HG02642 (cell line): ENCODE results near the gene THRB.

Source experiments
- ATAC-seq: cut with Tn5 transposase; IDR thresholded peaks from one replicate; pipeline ENCODE4 v1.9.1; 2021; ENCODE audit warnings: mild to moderate bottlenecking; ENCODE audit not compliant: unreplicated experiment, poor library complexity

THRB gene

GRCh38 chr3:24360957-24361356, 133.7 kb downstream of the THRB start:
- no peak for ATAC-seq

- ATAC-seq = no peak
Measured at GRCh38 chr3:24359645-24360462, 134.8 kb downstream of the THRB start.

GRCh38 chr3:24359102-24359501, 135.5 kb downstream of the THRB start:
- ATAC-seq = no peak

GRCh38 chr3:24357635-24358034, 137.0 kb downstream of the THRB start:
- no peak for ATAC-seq

- ATAC-seq = no peak
Measured at GRCh38 chr3:24355806-24356205, 138.8 kb downstream of the THRB start.

- no peak for ATAC-seq
Measured at GRCh38 chr3:24354230-24354629, 140.4 kb downstream of the THRB start.

GRCh38 chr3:24352893-24353553, 141.6 kb downstream of the THRB start:
- ATAC-seq = no peak

- no peak for ATAC-seq
Measured at GRCh38 chr3:24351779-24352469, 142.7 kb downstream of the THRB start.

- ATAC-seq = no peak
Measured at GRCh38 chr3:24349367-24350019, 145.2 kb downstream of the THRB start.

GRCh38 chr3:24348348-24348747, 146.3 kb downstream of the THRB start:
- no peak for ATAC-seq

- ATAC-seq = no peak
Measured at GRCh38 chr3:24344784-24345439, 149.7 kb downstream of the THRB start.

GRCh38 chr3:24343084-24343783, 151.4 kb downstream of the THRB start:
- no peak for ATAC-seq

- no peak for ATAC-seq
Measured at GRCh38 chr3:24342275-24342674, 152.4 kb downstream of the THRB start.

- no peak for ATAC-seq
Measured at GRCh38 chr3:24341668-24342067, 153.0 kb downstream of the THRB start.

GRCh38 chr3:24340966-24341365, 153.7 kb downstream of the THRB start:
- ATAC-seq = no peak

GRCh38 chr3:24340161-24340560, 154.5 kb downstream of the THRB start:
- no peak for ATAC-seq

GRCh38 chr3:24339266-24339825, 155.3 kb downstream of the THRB start:
- ATAC-seq = no peak

- ATAC-seq = no peak
Measured at GRCh38 chr3:24338409-24339130, 156.1 kb downstream of the THRB start.

- ATAC-seq = no peak
Measured at GRCh38 chr3:24336101-24336500, 158.5 kb downstream of the THRB start.
